HFF-Myc (cell line): ENCODE results near the gene ATP11A.

ENCODE experiments used
- DNase-seq: peaks from one replicate; pipeline ENCODE4 v3.0.0-alpha.2; 2011; ENCODE audit warnings: low read depth; ENCODE audit errors: extremely low read depth
- H3K4me3 ChIP-seq: replicated peaks from 2 replicates; pipeline ENCODE4 v1.5.1; 2011; ENCODE audit warnings: low read depth, mild to moderate bottlenecking, control low read depth, low read length
- TF ChIP-seq, protein P1 (sequence below): IDR thresholded peaks from 2 replicates; pipeline ENCODE4 v1.5.1; 2012; ENCODE audit warnings: mild to moderate bottlenecking, low read depth, low read length, control low read depth; ENCODE audit errors: missing control alignments

ATP11A gene

DNA sequence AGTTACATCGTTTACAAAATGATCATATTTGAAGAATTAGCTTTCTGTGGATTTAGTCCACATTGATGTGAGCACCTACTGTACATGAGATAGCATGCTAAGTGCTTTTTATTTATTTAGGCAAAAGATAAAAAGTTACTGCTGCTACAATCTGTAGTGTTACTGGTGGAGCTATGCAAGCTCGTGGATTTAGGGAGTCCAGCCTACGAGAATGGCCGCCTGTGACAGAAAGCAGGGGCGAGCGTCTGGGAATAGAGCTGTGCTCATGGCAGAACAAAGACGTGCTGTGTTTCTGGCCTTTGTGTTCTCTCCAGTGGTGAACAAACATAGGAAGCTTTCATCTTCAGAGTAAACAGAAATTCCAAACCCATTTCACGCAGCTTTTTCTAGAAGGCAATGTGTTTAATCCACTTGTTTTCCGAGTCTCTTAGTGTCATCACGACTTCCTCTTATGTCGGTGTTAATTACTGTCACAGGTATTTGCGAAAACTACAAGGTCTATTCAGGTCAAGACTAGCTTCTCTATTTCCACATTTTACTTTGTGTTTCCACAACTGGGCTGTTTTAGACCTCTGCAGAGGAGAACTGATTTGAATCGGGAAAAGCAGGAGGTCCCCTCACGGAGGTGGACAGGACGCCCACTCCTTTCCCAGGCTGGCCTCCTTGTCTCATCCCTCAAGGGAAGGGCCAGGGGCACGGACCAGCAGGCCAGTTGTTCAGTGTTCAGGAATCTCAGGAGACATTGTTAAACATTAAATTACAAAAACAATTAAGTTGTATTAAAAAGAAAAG lies 67.3 kb downstream of the ATP11A start:
- no peak for DNase-seq
- no peak overlapping the region for H3K4me3 ChIP-seq
- TF ChIP-seq, protein P1, sequence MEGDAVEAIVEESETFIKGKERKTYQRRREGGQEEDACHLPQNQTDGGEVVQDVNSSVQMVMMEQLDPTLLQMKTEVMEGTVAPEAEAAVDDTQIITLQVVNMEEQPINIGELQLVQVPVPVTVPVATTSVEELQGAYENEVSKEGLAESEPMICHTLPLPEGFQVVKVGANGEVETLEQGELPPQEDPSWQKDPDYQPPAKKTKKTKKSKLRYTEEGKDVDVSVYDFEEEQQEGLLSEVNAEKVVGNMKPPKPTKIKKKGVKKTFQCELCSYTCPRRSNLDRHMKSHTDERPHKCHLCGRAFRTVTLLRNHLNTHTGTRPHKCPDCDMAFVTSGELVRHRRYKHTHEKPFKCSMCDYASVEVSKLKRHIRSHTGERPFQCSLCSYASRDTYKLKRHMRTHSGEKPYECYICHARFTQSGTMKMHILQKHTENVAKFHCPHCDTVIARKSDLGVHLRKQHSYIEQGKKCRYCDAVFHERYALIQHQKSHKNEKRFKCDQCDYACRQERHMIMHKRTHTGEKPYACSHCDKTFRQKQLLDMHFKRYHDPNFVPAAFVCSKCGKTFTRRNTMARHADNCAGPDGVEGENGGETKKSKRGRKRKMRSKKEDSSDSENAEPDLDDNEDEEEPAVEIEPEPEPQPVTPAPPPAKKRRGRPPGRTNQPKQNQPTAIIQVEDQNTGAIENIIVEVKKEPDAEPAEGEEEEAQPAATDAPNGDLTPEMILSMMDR: no peak

DNA sequence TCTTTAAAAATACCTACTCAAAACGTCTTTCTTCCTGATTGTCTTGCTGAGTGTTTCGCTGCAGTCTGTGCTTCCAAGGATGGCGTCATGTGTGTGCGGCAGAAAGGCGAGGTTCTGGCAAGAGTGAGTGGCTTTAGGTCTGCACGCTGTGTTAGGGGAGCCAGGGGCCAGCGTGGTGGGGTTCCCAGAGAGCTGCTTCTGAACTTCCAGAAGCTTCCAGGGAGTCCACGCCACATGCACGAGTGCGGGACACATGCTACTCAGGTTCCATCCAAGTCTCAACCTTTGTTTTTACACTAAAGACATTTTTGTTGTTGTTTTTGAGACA lies 67.9 kb downstream of the ATP11A start:
- TF ChIP-seq, protein P1: no peak
- DNase-seq: no peak
- no peak overlapping the region for H3K4me3 ChIP-seq

DNA sequence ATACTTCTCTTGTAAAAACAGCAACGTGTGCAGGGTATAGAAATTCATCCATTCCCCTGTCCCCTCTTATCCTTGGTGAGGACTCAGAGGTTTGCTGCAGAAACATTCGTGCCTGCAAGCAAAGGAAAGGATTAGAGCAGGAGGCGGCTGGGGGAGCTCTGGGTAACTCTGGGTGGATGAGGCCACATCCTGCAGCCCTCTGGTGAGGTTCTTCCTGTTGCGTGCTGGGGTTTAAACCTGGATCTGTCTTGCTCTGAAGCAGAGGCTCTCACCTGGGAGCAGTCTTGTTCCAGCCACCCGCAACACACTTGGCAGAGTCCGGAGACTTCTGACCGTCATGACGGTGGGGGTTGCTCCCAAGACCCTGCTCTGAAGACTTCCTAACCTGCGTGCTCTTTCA lies 69.2 kb downstream of the ATP11A start:
- TF ChIP-seq, protein P1: no peak
- no peak overlapping the region for H3K4me3 ChIP-seq
- no peak for DNase-seq

DNA sequence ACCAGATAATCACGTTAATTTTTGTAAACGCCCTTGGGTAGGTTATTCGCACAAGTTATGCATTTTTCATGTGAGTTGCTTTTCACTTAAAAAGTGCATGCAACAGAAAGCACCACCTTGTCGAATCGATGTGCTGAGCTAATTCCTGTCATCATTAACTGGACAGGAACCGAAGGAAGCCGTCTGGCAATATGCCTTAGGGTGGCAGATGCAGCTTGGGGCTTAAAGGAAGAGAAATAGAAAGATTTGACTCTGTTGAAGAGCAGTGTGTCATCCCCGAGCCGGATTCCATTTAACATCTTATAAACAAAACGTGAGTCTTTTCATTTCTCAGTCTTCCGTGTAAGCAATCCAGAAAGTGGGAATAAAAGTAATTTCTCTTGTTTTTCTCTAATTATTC lies 70.0 kb downstream of the ATP11A start:
- no peak overlapping the region for H3K4me3 ChIP-seq
- TF ChIP-seq, protein P1: no peak
- no peak for DNase-seq

DNA sequence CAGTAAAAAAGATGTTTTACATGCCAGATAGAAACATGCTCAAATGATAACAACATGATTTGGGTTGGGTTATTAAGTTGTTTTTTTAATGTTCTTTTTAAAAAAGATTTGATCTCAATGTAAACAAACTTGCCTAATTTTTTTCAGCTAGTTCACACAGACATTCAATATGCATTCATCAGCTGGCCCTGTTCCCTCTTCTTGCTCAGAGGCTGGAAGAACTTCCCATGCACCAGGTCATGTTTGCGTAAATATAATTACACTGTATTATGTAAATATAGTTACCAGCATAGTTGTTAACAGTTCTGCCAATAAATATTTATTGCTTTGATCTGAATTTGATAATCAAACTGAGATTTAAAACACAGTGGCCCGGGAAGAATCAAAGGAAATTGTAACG lies 70.6 kb downstream of the ATP11A start:
- no peak for DNase-seq

DNA sequence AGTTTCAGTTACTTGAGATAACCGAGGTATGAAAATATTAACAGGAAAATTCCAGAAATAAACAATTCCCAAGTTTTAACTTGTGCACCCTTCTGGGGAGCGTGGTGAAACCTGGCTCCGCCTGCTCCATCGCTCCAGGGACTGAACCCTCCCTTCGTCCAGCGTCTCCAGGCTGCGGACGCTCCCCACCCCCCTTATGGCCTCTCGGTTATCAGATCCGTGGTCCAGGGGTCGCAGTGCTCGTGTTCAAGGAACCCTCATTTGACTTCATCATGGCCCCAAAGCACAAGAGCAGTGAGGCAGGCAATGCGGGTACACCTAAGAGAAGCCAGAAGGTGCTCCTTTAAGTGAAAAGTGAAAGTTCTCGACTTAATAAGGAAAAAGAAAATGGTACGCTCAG lies 71.1 kb downstream of the ATP11A start:
- no peak overlapping the region for H3K4me3 ChIP-seq
- DNase-seq: no peak
- TF ChIP-seq, protein P1: no peak

More for the DNA sequence above, 70.6 kb downstream of the ATP11A start:
- TF ChIP-seq, protein P1: no peak
- H3K4me3 ChIP-seq: no peak overlapping the region
